Measurements from ENCODE around the gene MOG. TPM values are rescaled to one million over a fixed set of nuclear protein-coding genes. Genes with fewer than 3 reads are reported as not detected.
A peak's percentile ranks its signal among the peaks of the same experiment; 100 is the strongest.

The MOG gene
- total and polyA plus RNA-seq, 2 experiments from 2014 or later: 0.55 to 2.5 TPM

DNA sequence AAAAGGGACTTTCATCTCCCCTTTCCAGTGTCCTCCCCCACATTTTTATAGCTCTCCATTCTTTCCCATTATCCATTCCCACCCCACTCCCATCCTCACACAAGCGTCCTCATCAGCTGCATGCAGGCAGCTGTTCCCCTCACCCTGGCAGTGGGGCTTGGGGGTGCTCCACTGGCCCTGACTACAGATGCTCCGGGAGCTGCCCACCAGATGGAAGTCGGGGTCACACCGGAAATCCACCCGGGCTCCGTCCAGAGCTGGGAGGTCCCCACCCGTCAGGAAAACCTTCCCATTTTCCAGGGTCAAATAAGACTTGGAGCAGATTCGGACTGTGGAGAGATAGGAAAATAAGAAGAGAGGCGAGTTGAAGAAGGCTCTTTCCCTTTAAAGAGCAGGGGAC, 26.6 kb upstream of the MOG start (continued):
- TF ChIP-seq, protein P1, sequence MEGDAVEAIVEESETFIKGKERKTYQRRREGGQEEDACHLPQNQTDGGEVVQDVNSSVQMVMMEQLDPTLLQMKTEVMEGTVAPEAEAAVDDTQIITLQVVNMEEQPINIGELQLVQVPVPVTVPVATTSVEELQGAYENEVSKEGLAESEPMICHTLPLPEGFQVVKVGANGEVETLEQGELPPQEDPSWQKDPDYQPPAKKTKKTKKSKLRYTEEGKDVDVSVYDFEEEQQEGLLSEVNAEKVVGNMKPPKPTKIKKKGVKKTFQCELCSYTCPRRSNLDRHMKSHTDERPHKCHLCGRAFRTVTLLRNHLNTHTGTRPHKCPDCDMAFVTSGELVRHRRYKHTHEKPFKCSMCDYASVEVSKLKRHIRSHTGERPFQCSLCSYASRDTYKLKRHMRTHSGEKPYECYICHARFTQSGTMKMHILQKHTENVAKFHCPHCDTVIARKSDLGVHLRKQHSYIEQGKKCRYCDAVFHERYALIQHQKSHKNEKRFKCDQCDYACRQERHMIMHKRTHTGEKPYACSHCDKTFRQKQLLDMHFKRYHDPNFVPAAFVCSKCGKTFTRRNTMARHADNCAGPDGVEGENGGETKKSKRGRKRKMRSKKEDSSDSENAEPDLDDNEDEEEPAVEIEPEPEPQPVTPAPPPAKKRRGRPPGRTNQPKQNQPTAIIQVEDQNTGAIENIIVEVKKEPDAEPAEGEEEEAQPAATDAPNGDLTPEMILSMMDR (conservative IDR thresholded peaks at IDR 0.05; ENCODE audit: low read depth in 2 of 2): no peak
- TF ChIP-seq, protein P2, sequence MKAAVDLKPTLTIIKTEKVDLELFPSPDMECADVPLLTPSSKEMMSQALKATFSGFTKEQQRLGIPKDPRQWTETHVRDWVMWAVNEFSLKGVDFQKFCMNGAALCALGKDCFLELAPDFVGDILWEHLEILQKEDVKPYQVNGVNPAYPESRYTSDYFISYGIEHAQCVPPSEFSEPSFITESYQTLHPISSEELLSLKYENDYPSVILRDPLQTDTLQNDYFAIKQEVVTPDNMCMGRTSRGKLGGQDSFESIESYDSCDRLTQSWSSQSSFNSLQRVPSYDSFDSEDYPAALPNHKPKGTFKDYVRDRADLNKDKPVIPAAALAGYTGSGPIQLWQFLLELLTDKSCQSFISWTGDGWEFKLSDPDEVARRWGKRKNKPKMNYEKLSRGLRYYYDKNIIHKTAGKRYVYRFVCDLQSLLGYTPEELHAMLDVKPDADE (IDR thresholded peaks at IDR 0.05): no peak
- TF ChIP-seq NANOG (IDR thresholded peaks at IDR 0.05; ENCODE audit: borderline replicate concordance): no peak
- no peak for TF ChIP-seq STAT1 (IDR thresholded peaks at IDR 0.05; ENCODE audit: unreplicated experiment)
- TF ChIP-seq, protein P3, sequence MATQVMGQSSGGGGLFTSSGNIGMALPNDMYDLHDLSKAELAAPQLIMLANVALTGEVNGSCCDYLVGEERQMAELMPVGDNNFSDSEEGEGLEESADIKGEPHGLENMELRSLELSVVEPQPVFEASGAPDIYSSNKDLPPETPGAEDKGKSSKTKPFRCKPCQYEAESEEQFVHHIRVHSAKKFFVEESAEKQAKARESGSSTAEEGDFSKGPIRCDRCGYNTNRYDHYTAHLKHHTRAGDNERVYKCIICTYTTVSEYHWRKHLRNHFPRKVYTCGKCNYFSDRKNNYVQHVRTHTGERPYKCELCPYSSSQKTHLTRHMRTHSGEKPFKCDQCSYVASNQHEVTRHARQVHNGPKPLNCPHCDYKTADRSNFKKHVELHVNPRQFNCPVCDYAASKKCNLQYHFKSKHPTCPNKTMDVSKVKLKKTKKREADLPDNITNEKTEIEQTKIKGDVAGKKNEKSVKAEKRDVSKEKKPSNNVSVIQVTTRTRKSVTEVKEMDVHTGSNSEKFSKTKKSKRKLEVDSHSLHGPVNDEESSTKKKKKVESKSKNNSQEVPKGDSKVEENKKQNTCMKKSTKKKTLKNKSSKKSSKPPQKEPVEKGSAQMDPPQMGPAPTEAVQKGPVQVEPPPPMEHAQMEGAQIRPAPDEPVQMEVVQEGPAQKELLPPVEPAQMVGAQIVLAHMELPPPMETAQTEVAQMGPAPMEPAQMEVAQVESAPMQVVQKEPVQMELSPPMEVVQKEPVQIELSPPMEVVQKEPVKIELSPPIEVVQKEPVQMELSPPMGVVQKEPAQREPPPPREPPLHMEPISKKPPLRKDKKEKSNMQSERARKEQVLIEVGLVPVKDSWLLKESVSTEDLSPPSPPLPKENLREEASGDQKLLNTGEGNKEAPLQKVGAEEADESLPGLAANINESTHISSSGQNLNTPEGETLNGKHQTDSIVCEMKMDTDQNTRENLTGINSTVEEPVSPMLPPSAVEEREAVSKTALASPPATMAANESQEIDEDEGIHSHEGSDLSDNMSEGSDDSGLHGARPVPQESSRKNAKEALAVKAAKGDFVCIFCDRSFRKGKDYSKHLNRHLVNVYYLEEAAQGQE (IDR thresholded peaks at IDR 0.05; ENCODE audit: unreplicated experiment): no peak
- TF ChIP-seq EZH2phosphoT487 (IDR thresholded peaks at IDR 0.05; ENCODE audit: unreplicated experiment): no peak
- TF ChIP-seq CREB1 (CRISPR knock-in tag; IDR thresholded peaks at IDR 0.05; ENCODE audit: low read depth): no peak
- no peak for TF ChIP-seq ZNF114 (CRISPR knock-in tag; IDR thresholded peaks at IDR 0.05)

DNA sequence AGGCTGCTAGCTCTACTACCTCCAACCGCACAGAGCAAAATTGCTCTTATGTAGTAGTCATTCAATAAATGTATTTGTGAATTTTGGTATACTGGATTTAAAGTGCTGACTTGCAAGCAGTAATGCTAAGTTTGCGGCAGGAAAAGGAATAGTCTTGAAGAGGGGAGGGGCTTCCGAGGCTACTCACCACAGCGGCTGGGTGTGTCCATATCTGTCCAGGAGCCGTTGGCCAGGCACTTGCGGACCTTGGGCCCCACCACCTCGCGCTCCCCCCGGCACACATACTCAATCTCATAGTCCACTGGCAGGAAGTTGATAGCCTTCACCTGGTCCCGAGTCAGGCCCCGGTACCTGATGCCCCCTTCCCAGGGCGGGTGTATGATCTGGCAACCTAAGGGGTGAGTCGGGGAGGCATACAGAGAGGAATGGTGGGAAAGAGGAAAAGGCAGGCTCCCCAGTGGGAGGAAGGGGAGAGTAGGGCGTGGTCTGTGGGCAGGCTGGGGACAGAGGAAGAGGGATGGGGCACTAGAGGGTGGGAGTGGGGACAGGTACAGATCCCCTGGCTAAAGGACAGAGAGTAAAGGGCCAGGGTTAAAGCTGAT, 25.6 kb upstream of the MOG start:
- Histone ChIP-seq H3K4me1 (ENCODE audit: insufficient read depth) (peaks cover 46% of the 10 kb centered on the region), H4K20me1 (replicated peaks; ENCODE audit: insufficient read depth) (peaks cover 16% of the 10 kb centered on the region), H3K79me2 (replicated peaks; ENCODE audit: insufficient read depth) (peaks cover 54% of the 10 kb centered on the region), H2AFZ (no peak overlapping the region), H3F3A (replicated peaks; ENCODE audit: low read depth) (peaks cover 19% of the 10 kb centered on the region), H3K27ac (ENCODE audit: low read depth) (peak overlapping the region; percentile 66; the same call in 1 of the 2 replicates), H3K36me3 (ENCODE audit: insufficient read depth) (no peaks in the 10 kb centered on the region), H3K4me2 (peak overlapping the region; percentile 91), H3K9me2 (ENCODE audit: insufficient read depth) (no peaks in the 10 kb centered on the region), H3K27me3 (ENCODE audit: insufficient read depth) (no peaks in the 10 kb centered on the region), H3K4me3 (peak overlapping the region; percentile 93)
- DNase-seq (ENCODE audit: low spot score) (peak; percentile 68), ATAC-seq (0 out of 3 replicates have a peak, but pooled peaks have one; percentile 0)
- Mint-ChIP-seq H3K36me3 (ENCODE audit: low read depth) (peaks cover 11% of the 10 kb centered on the region), H3K4me3 (peak overlapping the region; percentile 86), H3K27ac (no peak overlapping the region), H3K27me3 (ENCODE audit: insufficient read depth, low read depth, poor library complexity) (peaks cover 20% of the 10 kb centered on the region), H3K4me1 (peaks cover 60% of the 10 kb centered on the region), H3K9me3 (no peaks in the 10 kb centered on the region)
- TF ChIP-seq, protein P3 (IDR thresholded peaks at IDR 0.05; ENCODE audit: unreplicated experiment): no peak
- TF ChIP-seq JUNB (IDR thresholded peaks at IDR 0.05; ENCODE audit: unreplicated experiment): no peak
- no peak for TF ChIP-seq NANOG (IDR thresholded peaks at IDR 0.05; ENCODE audit: borderline replicate concordance)
- TF ChIP-seq, protein P2 (IDR thresholded peaks at IDR 0.05): no peak
- TF ChIP-seq ZNF331 (CRISPR knock-in tag; IDR thresholded peaks at IDR 0.05; ENCODE audit: low read depth): no peak
